Stimulated activated CD4-positive, alpha-beta T cell treated with anti-CD3 and anti-CD28 coated beads, TNF-alpha, amount 100 ng/mL, for 48 hours (primary cell): ENCODE measurements around the gene C19orf53.
"Not testable (repeated sequence)": the region's sequence is repeated elsewhere in the genome, so short reads cannot be mapped to it uniquely, and the experiment has no call there.

Source experiments
- DNase-seq, 3 donors: peaks; one replicate each; pipeline ENCODE4 v3.0.0-alpha.2; 2020; ENCODE audit warnings: low read depth in 3 of 3

The C19orf53 gene

GRCh38 chr19:13764101-13764807 lies 10.0 kb upstream of the C19orf53 start, which contains the start of gene MRI1:
MRI1 (plus strand) TSS chr19:13764522; CDS start chr19:13764589, 67 bp downstream.
- peak in 1 of 3 donors; percentile 57 for DNase-seq

- DNase-seq = peak in 1 of 3 donors; percentile 42
These were observed 9.3 kb upstream of the C19orf53 start for GRCh38 chr19:13764821-13765394.

- DNase-seq = no peak
These were observed 8.7 kb upstream of the C19orf53 start for GRCh38 chr19:13765395-13766094.

- no peak for DNase-seq
These were observed 8.2 kb upstream of the C19orf53 start for GRCh38 chr19:13766095-13766481.

- DNase-seq = no peak
These were observed 5.7 kb upstream of the C19orf53 start for GRCh38 chr19:13768510-13768909.

GRCh38 chr19:13770013-13770635 lies 4.1 kb upstream of the C19orf53 start:
- no peak for DNase-seq

GRCh38 chr19:13778398-13778797 lies 4.1 kb downstream of the C19orf53 start:
- DNase-seq = no peak

- no peak for DNase-seq
These were observed 4.6 kb downstream of the C19orf53 start for GRCh38 chr19:13778847-13779246.

- DNase-seq = not testable (repeated sequence)
These were observed 5.5 kb downstream of the C19orf53 start for GRCh38 chr19:13779794-13780193.

- DNase-seq = no peak
These were observed 7.3 kb downstream of the C19orf53 start for GRCh38 chr19:13781547-13781946.

- no peak for DNase-seq
These were observed 8.3 kb downstream of the C19orf53 start for GRCh38 chr19:13782537-13782936.

GRCh38 chr19:13783565-13784500 lies 9.6 kb downstream of the C19orf53 start:
- DNase-seq = no peak

GRCh38 chr19:13784731-13785452 lies 10.6 kb downstream of the C19orf53 start:
- peak; percentile 46 to 73 (median 48) for DNase-seq

- DNase-seq = no peak
These were observed 14.7 kb downstream of the C19orf53 start for GRCh38 chr19:13788991-13789390.

- no peak for DNase-seq
These were observed 16.1 kb downstream of the C19orf53 start for GRCh38 chr19:13790354-13790753.

GRCh38 chr19:13793317-13793716 lies 19.1 kb downstream of the C19orf53 start:
- DNase-seq = not testable (repeated sequence)

GRCh38 chr19:13794398-13794756 lies 20.1 kb downstream of the C19orf53 start:
- no peak for DNase-seq

- DNase-seq = peak; percentile 93 to 95 (median 94)
These were observed 20.7 kb downstream of the C19orf53 start, which contains the start of gene ZSWIM4 for GRCh38 chr19:13794757-13795589. ZSWIM4 (plus strand) TSS chr19:13795443; CDS start chr19:13795649, 206 bp downstream.

- no peak for DNase-seq
These were observed 21.5 kb downstream of the C19orf53 start for GRCh38 chr19:13795595-13796300.
